ENCODE results near the gene PRR7. TPM values are rescaled to one million over a fixed set of nuclear protein-coding genes. Genes with fewer than 3 reads are reported as not detected.

Gene PRR7
- polyA plus RNA-seq, 1 of the 3 experiments (the other 2 are of a cell fraction): 17.1 TPM

- Histone ChIP-seq H4K20me1 (ENCODE audit: insufficient read depth) (peaks cover 58% of the 10 kb centered on the region), H3K4me3 (ENCODE audit: low read depth in 2 of 2, low read length in 1 of 2) (no peak overlapping the region), H3K27me3 (ENCODE audit: insufficient read depth) (no peaks in the 10 kb centered on the region), H3K36me3 (replicated peaks in 1 of 2; ENCODE audit: control insufficient read depth in 1 of 2, insufficient read depth in 2 of 2, low read length in 1 of 2) (peaks cover 28 to 58% of the 10 kb centered on the region in 2 experiments), H3K9me3 (no peaks in the 10 kb centered on the region), H3K79me2 (ENCODE audit: insufficient read depth) (peaks cover 5% of the 10 kb centered on the region; the same call in 1 of the 2 replicates), H2AFZ (ENCODE audit: low read depth) (no peak overlapping the region), H3K27ac (ENCODE audit: low read depth in 2 of 2, low read length in 1 of 2) (peak overlapping the region; percentile 56 to 84; a peak in 3 of 4 replicates), H3K9me2 (no peaks in the 10 kb centered on the region), H3K4me2 (no peak overlapping the region), H3K4me1 (ENCODE audit: control insufficient read depth in 1 of 2, insufficient read depth in 2 of 2, low read depth in 1 of 2, low read length in 1 of 2) (peaks cover 5 to 53% of the 10 kb centered on the region in 2 experiments), H3F3A (replicated peaks; ENCODE audit: insufficient read depth) (peaks cover 46% of the 10 kb centered on the region), H3K9ac (no peak overlapping the region)
- no peak for DNase-seq
- 78% methylated on average over 11 of the region's 11 CpGs for WGBS (ENCODE audit: low lambda C conversion rate)
- ChIA-PET POLR2A (interaction anchor here (0.7 to 4.6 kb wide), 3 partner anchors 10 to 16 kb away, joined by 4 to 43 read pairs (median 11); no protein-coding TSS in a partner anchor), CTCF (interaction anchor here (1.0 to 10.2 kb wide), 6 partner anchors 15 to 150 kb away, joined by 3 to 375 read pairs (median 26); partner anchors contain the start of genes DBN1, F12 and PFN3)
- no peak for TF ChIP-seq RCOR1 (IDR thresholded peaks at IDR 0.05; ENCODE audit: low read length)
- no peak for TF ChIP-seq EZH2phosphoT487 (IDR thresholded peaks at IDR 0.05; ENCODE audit: borderline replicate concordance, low read depth)
- no peak for TF ChIP-seq SMC3 (IDR thresholded peaks at IDR 0.05; ENCODE audit: low read depth, low read length)
- TF ChIP-seq ZBTB33 (IDR thresholded peaks at IDR 0.05; ENCODE audit: borderline replicate concordance, low read depth): no peak
- 0 out of 2 replicates have a peak, but pooled peaks have one; percentile 2 for TF ChIP-seq POLR2AphosphoS5 (IDR thresholded peaks at IDR 0.05; ENCODE audit: low read depth, low read length)
Measured at GRCh38 chr5:177459357-177459756, 12.7 kb downstream of the PRR7 start.

GRCh38 chr5:177459819-177460628 is 13.4 kb downstream of the PRR7 start:
- peaks cover 33 to 58% of the 10 kb centered on the region in 2 experiments for H3K36me3 ChIP-seq (replicated peaks in 1 of 2; ENCODE audit: control insufficient read depth in 1 of 2, insufficient read depth in 2 of 2, low read length in 1 of 2)
- DNase-seq: no peak
- no peaks in the 10 kb centered on the region for H3K27me3 ChIP-seq (ENCODE audit: insufficient read depth)
- no peak for TF ChIP-seq NFIC (IDR thresholded peaks at IDR 0.05; ENCODE audit: borderline replicate concordance)
- TF ChIP-seq SMC3 (IDR thresholded peaks at IDR 0.05; ENCODE audit: low read depth, low read length): no peak
- no peak for TF ChIP-seq ZBTB33 (IDR thresholded peaks at IDR 0.05; ENCODE audit: borderline replicate concordance, low read depth)
- TF ChIP-seq TAF1 (IDR thresholded peaks at IDR 0.05; ENCODE audit: borderline replicate concordance, low read depth, low read length): no peak
- no peak for TF ChIP-seq PBX3 (IDR thresholded peaks at IDR 0.05)
- H3K79me2 ChIP-seq (ENCODE audit: insufficient read depth): peaks cover 5% of the 10 kb centered on the region; the same call in 1 of the 2 replicates
- ChIA-PET POLR2A (interaction anchor here (0.7 to 4.6 kb wide), 4 partner anchors 9 to 56 kb away, joined by 4 to 43 read pairs (median 8); no protein-coding TSS in a partner anchor), CTCF (interaction anchor here (1.0 to 10.2 kb wide), 5 partner anchors 14 to 55 kb away, joined by 3 to 375 read pairs (median 42); partner anchors contain the start of genes DBN1, F12 and PFN3)
- WGBS (ENCODE audit: low lambda C conversion rate): 78% methylated on average over 3 of the region's 28 CpGs
- peak overlapping the region in 1 of 2 experiments; percentile 56; a peak in 2 of 4 replicates for H3K27ac ChIP-seq (ENCODE audit: low read depth in 2 of 2, low read length in 1 of 2)
- no peak overlapping the region for H3K4me3 ChIP-seq (ENCODE audit: low read depth in 2 of 2, low read length in 1 of 2)
- no peak overlapping the region for H3K4me2 ChIP-seq
- H2AFZ ChIP-seq (ENCODE audit: low read depth): no peak overlapping the region
- H3K4me1 ChIP-seq (ENCODE audit: control insufficient read depth in 1 of 2, insufficient read depth in 2 of 2, low read depth in 1 of 2, low read length in 1 of 2): peaks cover 5 to 50% of the 10 kb centered on the region in 2 experiments
- H3F3A ChIP-seq (replicated peaks; ENCODE audit: insufficient read depth): peaks cover 48% of the 10 kb centered on the region
- H3K9me2 ChIP-seq: no peaks in the 10 kb centered on the region
- H3K9me3 ChIP-seq: no peaks in the 10 kb centered on the region
- peaks cover 55% of the 10 kb centered on the region for H4K20me1 ChIP-seq (ENCODE audit: insufficient read depth)
- no peak overlapping the region for H3K9ac ChIP-seq

All from SK-N-SH (cell line).